Skin epidermis (tissue), 12 donors: Measurements from ENCODE around the gene ABHD2.
"Not testable (repeated sequence)": the region's sequence is repeated elsewhere in the genome, so short reads cannot be mapped to it uniquely, and the experiment has no call there.

Experiments used
- H3K27ac ChIP-seq, 21 experiments: fragments of 200-600 bp; sonication (generic) in 11 of 21; one replicate each; pipeline ENCODE4 v1.5.0; 2020; ENCODE audit warnings: mild to moderate bottlenecking in 3 of 21, inconsistent platforms in 2 of 21, moderate library complexity in 2 of 21
- H3K4me3 ChIP-seq, 7 experiments: fragments of 200-600 bp; sonication (generic) in 2 of 7; one replicate each; pipeline ENCODE4 v1.5.0; 2020; ENCODE audit warnings: inconsistent platforms in 2 of 7, mild to moderate bottlenecking in 2 of 7, moderate library complexity in 1 of 7

ABHD2 gene

GRCh38 chr15:89201465-89202005 is 113.3 kb downstream of the ABHD2 start:
- no peak overlapping the region for H3K27ac ChIP-seq

GRCh38 chr15:89203705-89204273 is 115.5 kb downstream of the ABHD2 start:
- peak overlapping the region in 1 of 21 experiments; percentile 51 for H3K27ac ChIP-seq

More at GRCh38 chr15:89201465-89202005, 113.3 kb downstream of the ABHD2 start:
- H3K4me3 ChIP-seq: no peak overlapping the region

GRCh38 chr15:89205991-89206585 is 117.8 kb downstream of the ABHD2 start:
- H3K27ac ChIP-seq: no peak overlapping the region
- H3K4me3 ChIP-seq: no peak overlapping the region

More at GRCh38 chr15:89203705-89204273, 115.5 kb downstream of the ABHD2 start:
- H3K4me3 ChIP-seq: no peak overlapping the region

GRCh38 chr15:89206908-89207331 is 118.7 kb downstream of the ABHD2 start:
- Histone ChIP-seq H3K27ac (no peak overlapping the region), H3K4me3 (no peak overlapping the region)

GRCh38 chr15:89208256-89208655 is 120.0 kb downstream of the ABHD2 start:
- Histone ChIP-seq H3K27ac (no peak overlapping the region), H3K4me3 (no peak overlapping the region)

GRCh38 chr15:89209057-89209456 is 120.8 kb downstream of the ABHD2 start:
- no peak overlapping the region for H3K4me3 ChIP-seq
- no peak overlapping the region for H3K27ac ChIP-seq

- no peak overlapping the region for H3K27ac ChIP-seq
These were observed 123.5 kb downstream of the ABHD2 start for GRCh38 chr15:89211678-89212170.

GRCh38 chr15:89215627-89216026 is 127.4 kb downstream of the ABHD2 start:
- H3K4me3 ChIP-seq: no peak overlapping the region
- H3K27ac ChIP-seq: no peak overlapping the region

More at GRCh38 chr15:89211678-89212170, 123.5 kb downstream of the ABHD2 start:
- no peak overlapping the region for H3K4me3 ChIP-seq

GRCh38 chr15:89217031-89217430 is 128.8 kb downstream of the ABHD2 start:
- no peak overlapping the region for H3K4me3 ChIP-seq
- no peak overlapping the region for H3K27ac ChIP-seq

- Histone ChIP-seq H3K4me3 (no peak overlapping the region), H3K27ac (no peak overlapping the region)
These were observed 129.6 kb downstream of the ABHD2 start for GRCh38 chr15:89217686-89218376.

- no peak overlapping the region for H3K27ac ChIP-seq
- H3K4me3 ChIP-seq: no peak overlapping the region
These were observed 130.3 kb downstream of the ABHD2 start for GRCh38 chr15:89218531-89218930.

GRCh38 chr15:89221543-89221942 is 133.3 kb downstream of the ABHD2 start, which contains the start of gene RLBP1:
TSS of gene RLBP1 (minus strand) at chr15:89221579. CDS start at chr15:89218975, 2,604 bp downstream.
- Histone ChIP-seq H3K27ac (no peak within 1 kb of the TSS), H3K4me3 (no peak within 1 kb of the TSS)

- Histone ChIP-seq H3K4me3 (no peak overlapping the region), H3K27ac (no peak overlapping the region)
These were observed 137.3 kb downstream of the ABHD2 start for GRCh38 chr15:89225588-89225987.

GRCh38 chr15:89226359-89227221 is 138.3 kb downstream of the ABHD2 start:
- no peak overlapping the region for H3K27ac ChIP-seq

GRCh38 chr15:89227425-89227824 is 139.2 kb downstream of the ABHD2 start:
- Histone ChIP-seq H3K4me3 (no peak overlapping the region), H3K27ac (no peak overlapping the region)

More at GRCh38 chr15:89226359-89227221, 138.3 kb downstream of the ABHD2 start:
- H3K4me3 ChIP-seq: no peak overlapping the region

GRCh38 chr15:89230277-89230676 is 142.0 kb downstream of the ABHD2 start:
- H3K27ac ChIP-seq: no peak overlapping the region
- H3K4me3 ChIP-seq: no peak overlapping the region

- Histone ChIP-seq H3K27ac (no peak overlapping the region), H3K4me3 (no peak overlapping the region)
These were observed 143.6 kb downstream of the ABHD2 start for GRCh38 chr15:89231832-89232231.

- H3K4me3 ChIP-seq, H3K27ac ChIP-seq: not testable (repeated sequence)
These were observed 151.9 kb downstream of the ABHD2 start for GRCh38 chr15:89239883-89240810.
